ENCODE results near the gene OPTN.

- no peak for TF ChIP-seq CTCF (IDR thresholded peaks at IDR 0.05)
- TF ChIP-seq POLR2A (IDR thresholded peaks at IDR 0.05) = no peak
Measured at GRCh38 chr10:13053794-13054462, 46.0 kb upstream of the OPTN start.
